GM21825 (cell line): ENCODE data around the gene NMNAT3.

Experiments used
- ATAC-seq: cut with Tn5 transposase; IDR thresholded peaks from one replicate; pipeline ENCODE4 v1.9.1; 2021; ENCODE audit warnings: mild to moderate bottlenecking, moderate library complexity; ENCODE audit not compliant: unreplicated experiment

Gene NMNAT3

GRCh38 chr3:139676108-139676507 is 1.7 kb downstream of the NMNAT3 start:
- ATAC-seq = no peak

DNA sequence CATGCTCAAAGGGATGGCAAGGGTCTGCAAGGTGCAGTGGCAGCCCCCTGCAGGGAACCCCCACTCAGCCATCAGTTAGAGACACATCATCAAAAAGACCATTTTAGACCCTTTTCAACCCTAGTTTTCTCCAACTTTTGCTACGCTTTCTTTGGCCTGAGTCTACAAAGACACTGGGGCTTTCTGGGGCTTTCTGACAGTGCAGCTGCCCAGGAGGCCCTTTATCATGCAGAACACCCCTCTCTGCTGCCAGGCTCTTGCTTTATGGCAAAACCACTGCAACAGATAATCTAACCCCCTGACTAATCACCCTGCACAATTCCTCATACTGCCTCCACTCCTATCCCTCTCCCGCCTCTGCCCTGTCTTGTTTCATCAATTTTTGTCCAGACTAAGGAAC is 2.4 kb downstream of the NMNAT3 start:
- no peak for ATAC-seq

- no peak for ATAC-seq
Measured at GRCh38 chr3:139674571-139675260, 3.1 kb downstream of the NMNAT3 start.

GRCh38 chr3:139672884-139673283 is 4.9 kb downstream of the NMNAT3 start:
- no peak for ATAC-seq

DNA sequence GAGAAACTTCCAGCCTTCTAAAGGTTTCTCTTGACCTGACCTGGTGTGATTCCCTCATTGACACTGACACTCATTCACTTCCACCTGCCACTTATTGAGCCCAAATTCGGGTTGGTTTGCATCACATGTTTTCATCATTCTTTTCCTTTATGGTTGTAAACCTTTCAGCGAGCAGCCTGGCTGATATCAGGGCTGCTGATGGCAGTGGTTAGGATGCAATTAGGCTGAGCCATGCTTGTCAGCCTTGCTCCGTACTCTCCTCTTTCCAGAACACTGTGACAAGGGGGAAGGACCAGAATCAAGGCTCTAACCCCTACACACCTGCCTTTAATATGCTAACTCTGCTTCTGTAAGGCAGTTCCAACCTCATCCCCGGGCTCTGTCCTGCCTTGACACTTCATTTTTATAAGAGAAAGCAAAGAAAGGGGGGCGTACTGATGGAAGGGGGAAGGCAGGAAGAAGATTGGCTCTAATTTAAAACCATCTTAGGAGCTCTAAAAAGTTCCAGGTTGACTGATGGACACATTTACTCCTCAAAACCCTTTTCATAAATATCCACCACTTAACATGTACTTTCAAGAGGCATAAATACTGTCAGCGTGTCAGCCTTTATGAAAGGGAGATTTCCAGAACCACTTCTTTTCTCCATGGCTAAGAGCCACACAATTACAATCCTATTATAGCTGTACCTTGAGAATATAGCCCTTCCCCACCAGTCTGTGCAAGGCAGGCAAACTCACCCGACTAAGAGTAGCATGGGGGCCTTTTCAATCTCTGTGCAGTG is 5.7 kb downstream of the NMNAT3 start:
- ATAC-seq = no peak

DNA sequence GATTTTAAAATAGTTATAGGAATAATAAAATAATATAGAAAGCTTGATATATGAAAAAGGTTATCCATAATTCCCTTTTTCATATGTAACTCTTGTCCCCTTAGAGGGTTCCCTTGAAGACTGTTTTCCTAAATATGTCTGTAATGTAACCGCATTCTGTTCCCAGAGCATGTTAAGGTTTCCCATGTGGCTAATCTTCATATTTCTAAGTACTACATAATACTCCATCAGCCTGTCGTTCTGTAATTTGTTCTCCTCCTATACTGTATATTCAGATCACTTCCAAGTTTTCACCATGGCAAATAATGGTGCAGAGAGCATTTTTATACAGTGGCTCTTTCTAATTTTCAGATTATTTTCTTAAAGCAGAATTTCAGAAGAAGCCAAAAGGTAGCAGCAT is 6.7 kb downstream of the NMNAT3 start:
- no peak for ATAC-seq

GRCh38 chr3:139670196-139670595 is 7.6 kb downstream of the NMNAT3 start:
- ATAC-seq = no peak

DNA sequence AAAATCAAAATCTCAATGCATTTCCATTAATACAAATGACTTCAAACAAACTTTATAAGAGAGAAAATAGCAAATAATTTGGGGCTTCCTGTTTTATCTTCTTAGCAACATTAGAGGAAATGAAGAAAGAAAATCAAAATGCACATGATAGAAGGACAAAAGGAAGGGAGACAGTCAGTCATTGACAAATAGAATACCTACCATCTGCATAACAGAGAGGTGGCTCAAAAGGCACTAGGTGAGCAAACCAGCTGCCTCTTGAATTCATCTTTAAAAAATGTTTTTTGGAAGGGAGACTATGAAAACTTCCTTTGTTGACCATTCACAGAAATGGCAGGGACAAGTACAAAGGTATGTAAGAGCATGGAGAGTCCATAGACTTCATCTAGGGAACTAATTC is 9.4 kb downstream of the NMNAT3 start:
- no peak for ATAC-seq

GRCh38 chr3:139664958-139665357 is 12.8 kb downstream of the NMNAT3 start:
- no peak for ATAC-seq

- no peak for ATAC-seq
Measured at GRCh38 chr3:139660269-139660668, 17.5 kb downstream of the NMNAT3 start.

DNA sequence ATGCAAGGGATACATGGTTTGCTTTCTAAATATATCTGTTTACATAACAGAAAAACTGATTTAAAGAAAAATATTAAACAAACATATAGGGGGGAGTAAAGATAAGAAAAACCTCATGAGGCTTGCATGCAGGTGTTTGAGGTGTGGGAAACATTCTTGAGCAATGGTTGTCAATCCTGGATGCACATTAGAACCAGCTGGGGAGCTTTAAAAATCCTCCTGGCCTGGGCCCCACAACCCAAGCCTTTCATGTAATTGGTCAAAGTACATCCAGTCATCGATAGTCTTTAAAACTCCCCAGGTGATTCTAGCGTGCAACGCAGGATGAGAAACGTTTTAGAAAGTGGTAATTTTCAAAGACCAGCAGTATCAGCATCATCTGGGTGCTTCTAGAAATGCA is 18.3 kb downstream of the NMNAT3 start:
- no peak for ATAC-seq

- no peak for ATAC-seq
Measured at GRCh38 chr3:139657936-139658335, 19.8 kb downstream of the NMNAT3 start.

DNA sequence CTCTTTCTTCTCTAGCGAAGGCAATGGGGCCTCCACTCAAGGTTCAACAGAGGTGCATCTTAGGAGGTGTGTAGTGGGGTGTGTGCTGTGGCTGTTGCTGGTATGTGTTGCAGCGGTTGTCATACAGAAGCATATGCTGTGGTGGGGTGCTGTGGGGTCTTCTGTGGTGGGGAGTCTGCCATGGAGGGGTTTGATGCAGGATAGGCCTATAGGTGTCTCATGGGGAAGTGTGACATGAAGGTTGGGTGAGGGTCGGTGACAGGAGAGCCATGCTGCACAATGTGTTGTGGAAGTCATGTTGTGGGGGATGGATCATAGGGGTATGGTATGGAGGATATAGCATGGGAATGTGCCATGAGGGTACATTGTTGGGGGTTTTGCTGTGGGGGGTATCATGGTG is 20.3 kb downstream of the NMNAT3 start:
- ATAC-seq = no peak

- no peak for ATAC-seq
Measured at GRCh38 chr3:139655909-139656595, 21.7 kb downstream of the NMNAT3 start.

DNA sequence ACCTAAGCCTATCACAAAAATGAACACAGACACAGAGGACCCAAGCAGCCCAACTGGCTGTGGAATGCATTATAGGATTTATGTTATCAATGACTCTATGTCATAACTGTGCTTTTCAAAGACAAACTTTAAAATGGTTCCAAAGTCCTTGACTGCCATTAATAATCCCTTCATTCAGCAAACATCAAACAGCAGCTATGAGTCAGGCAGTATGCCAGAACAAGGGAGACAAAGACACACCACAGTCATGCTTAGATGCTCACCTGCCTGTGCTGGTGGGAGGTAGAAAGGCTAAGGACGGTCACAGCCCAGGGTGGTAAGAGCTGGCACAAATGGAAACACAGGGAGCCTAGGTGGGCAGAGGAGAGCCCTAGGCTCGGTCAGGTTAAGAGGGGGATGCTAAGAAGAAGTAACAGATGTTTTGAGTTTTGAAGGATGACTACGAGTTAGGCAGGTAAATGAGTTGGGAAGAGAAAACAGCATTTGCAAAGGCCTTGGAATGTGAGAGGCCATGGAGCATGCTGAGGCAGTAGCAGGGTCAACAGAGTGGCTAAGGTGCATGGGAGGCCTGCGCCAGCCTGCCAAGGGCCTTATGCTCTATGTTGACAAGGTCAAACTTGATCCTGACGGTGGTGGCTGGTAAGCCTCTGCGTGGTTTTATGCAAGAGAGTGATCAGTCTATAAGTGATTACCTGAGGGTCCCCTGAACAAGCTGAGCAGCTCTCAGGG is 23.0 kb downstream of the NMNAT3 start:
- ATAC-seq = no peak

DNA sequence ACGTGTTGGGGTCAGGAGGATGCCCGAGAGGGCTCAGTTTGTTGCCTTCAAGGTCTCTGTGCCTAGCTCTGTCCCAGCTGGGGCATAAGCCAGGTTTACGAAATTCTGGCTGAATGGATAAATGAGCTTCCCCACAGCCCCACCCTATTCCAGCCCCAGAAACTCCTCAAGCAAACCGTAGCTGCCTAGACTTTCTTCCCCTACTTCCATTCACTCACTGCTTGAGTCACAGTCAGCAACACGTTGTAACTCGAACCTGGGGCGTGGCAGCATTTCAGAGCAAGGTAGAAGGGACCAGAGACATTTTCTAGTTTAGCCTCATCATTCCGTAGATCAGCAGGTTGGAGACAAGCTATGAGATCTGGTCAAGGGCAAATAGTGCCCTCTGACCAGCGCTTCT is 24.2 kb downstream of the NMNAT3 start:
- no peak for ATAC-seq

DNA sequence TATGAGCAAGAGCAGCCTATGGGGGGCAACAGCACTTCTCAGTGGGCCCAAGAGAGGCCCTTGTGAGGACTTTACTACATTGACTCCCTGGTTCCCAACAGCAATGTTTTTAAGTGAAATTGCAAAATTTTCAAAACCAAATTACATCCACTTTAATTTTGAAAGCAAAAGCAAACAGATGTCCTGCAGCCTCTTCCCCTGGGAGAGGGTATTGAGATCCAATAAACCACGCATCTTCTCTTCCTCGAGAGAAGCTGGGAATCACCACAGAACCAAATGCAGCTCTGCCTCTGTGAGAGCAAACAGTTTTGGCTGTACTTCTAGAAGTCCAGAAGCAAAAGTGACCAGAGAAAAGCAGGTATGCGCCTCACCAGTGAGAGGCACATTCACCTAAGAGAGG is 25.2 kb downstream of the NMNAT3 start:
- no peak for ATAC-seq

DNA sequence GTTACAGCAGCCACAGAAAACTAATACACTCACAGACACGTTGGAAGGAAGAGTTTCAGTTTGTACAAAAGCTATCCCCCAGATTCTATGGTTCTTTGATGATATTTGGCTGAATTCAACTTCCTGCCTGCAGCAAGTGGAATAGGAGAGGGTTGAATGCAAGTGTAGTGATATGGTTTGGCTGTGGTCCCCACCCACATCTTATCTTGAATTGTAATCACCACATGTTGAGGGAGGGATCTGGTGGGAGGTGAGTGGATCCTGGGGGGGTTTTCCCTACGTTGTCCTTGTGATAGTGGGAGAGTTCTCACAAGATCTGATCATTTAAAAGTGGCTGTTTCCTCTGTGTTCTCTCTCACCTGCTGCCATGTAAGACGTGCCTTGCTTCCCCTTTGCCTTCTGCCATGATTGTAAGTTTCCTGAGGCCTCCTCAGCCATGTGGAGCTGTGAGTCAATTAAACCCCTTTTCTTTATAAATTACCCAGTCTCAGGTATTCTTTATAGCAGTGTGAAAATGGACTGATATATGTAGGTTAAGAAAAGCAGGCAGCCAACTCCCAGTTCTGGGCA is 29.8 kb downstream of the NMNAT3 start:
- ATAC-seq = no peak

- no peak for ATAC-seq
Measured at GRCh38 chr3:139646512-139646911, 31.3 kb downstream of the NMNAT3 start.

GRCh38 chr3:139642996-139643395 is 34.8 kb downstream of the NMNAT3 start:
- ATAC-seq = no peak

DNA sequence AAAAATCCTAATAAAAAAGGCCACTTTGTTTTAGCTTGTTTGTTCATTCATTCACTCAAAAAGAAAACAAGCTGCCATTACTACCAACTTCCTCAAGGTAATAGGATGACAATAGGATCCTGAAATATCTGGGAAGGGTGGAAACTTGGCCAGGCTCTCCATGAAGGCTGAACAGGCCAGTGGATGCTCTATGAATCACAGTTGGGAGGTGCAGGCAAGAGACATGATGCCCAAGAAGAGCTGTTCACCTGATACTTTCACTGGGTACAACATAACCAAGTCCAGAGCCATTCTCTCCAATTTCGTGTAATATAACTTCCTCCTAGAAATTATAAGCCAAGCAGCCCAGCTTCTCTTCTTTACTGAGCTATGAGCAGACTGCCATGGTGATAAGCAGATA is 37.3 kb downstream of the NMNAT3 start:
- no peak for ATAC-seq
